ENCODE measurements around the gene GNG12. TPM values are rescaled to one million over a fixed set of nuclear protein-coding genes. Genes with fewer than 3 reads are reported as not detected.

GNG12 gene
- total RNA-seq, 1 experiment from 2014 or later, result 117 TPM

- CTCF ChIA-PET, result interaction anchor here (0.5 to 1.1 kb wide), 4 partner anchors 19 to 164 kb away, joined by 3 to 4 read pairs (median 3); no protein-coding TSS in a partner anchor
- intact Hi-C loops (cut with micrococcal nuclease), result no loop called here
- Mint-ChIP-seq H3K4me3 (ENCODE audit: unreplicated experiment) (no peak overlapping the region), H3K27ac (ENCODE audit: low read depth, unreplicated experiment) (no peak overlapping the region), H3K9me3 (ENCODE audit: unreplicated experiment) (no peaks in the 10 kb centered on the region), H3K4me1 (ENCODE audit: insufficient read depth, unreplicated experiment) (peaks cover 9% of the 10 kb centered on the region), H3K36me3 (ENCODE audit: insufficient read depth, unreplicated experiment) (peaks cover 28% of the 10 kb centered on the region), H3K27me3 (ENCODE audit: insufficient read depth, unreplicated experiment) (no peaks in the 10 kb centered on the region)
- POLR2A ChIA-PET, result interaction anchor here (1.4 kb wide), 1 partner anchor 10 kb away, joined by 5 read pairs; no protein-coding TSS in a partner anchor
- no TSS peak for BruUV-seq (replicated peaks)
- no peak for DNase-seq (ENCODE audit: unreplicated experiment)
- TF ChIP-seq CTCF (IDR thresholded peaks at IDR 0.05; ENCODE audit: unreplicated experiment), result no peak
These were observed 136.6 kb downstream of the GNG12 start for GRCh38 chr1:67696708-67697107.

GRCh38 chr1:67695963-67696362 is 137.3 kb downstream of the GNG12 start:
- Mint-ChIP-seq H3K9me3 (ENCODE audit: unreplicated experiment) (no peaks in the 10 kb centered on the region), H3K4me3 (ENCODE audit: unreplicated experiment) (no peak overlapping the region), H3K4me1 (ENCODE audit: insufficient read depth, unreplicated experiment) (peaks cover 5% of the 10 kb centered on the region), H3K36me3 (ENCODE audit: insufficient read depth, unreplicated experiment) (peaks cover 29% of the 10 kb centered on the region), H3K27me3 (ENCODE audit: insufficient read depth, unreplicated experiment) (no peaks in the 10 kb centered on the region), H3K27ac (ENCODE audit: low read depth, unreplicated experiment) (no peak overlapping the region)
- intact Hi-C loops (cut with micrococcal nuclease), result no loop called here
- ChIA-PET CTCF (interaction anchor here (0.6 to 1.1 kb wide), 2 partner anchors 62 to 163 kb away, joined by 3 read pairs; no protein-coding TSS in a partner anchor), POLR2A (interaction anchor here (1.4 kb wide), 1 partner anchor 9 kb away, joined by 5 read pairs; no protein-coding TSS in a partner anchor)
- no peak for DNase-seq (ENCODE audit: unreplicated experiment)
- no peak for TF ChIP-seq CTCF (IDR thresholded peaks at IDR 0.05; ENCODE audit: unreplicated experiment)
- no TSS peak for BruUV-seq (replicated peaks)

- TF ChIP-seq CTCF (IDR thresholded peaks at IDR 0.05; ENCODE audit: unreplicated experiment), result no peak
- H3K36me3 Mint-ChIP-seq (ENCODE audit: insufficient read depth, unreplicated experiment), result peaks cover 46% of the 10 kb centered on the region
- H3K4me1 Mint-ChIP-seq (ENCODE audit: insufficient read depth, unreplicated experiment), result peaks cover 14% of the 10 kb centered on the region
- H3K27me3 Mint-ChIP-seq (ENCODE audit: insufficient read depth, unreplicated experiment), result no peaks in the 10 kb centered on the region
- BruUV-seq (replicated peaks), result no TSS peak
- ChIA-PET POLR2A (interaction anchor here (0.6 to 12.5 kb wide), 8 partner anchors 8 to 61 kb away, joined by 3 to 446 read pairs (median 6); no protein-coding TSS in a partner anchor), CTCF (interaction anchor here (0.6 to 2.0 kb wide), 9 partner anchors 9 to 181 kb away, joined by 3 to 15 read pairs (median 4); no protein-coding TSS in a partner anchor)
- no peak overlapping the region for H3K27ac Mint-ChIP-seq (ENCODE audit: low read depth, unreplicated experiment)
- no peaks in the 10 kb centered on the region for H3K9me3 Mint-ChIP-seq (ENCODE audit: unreplicated experiment)
- DNase-seq (ENCODE audit: unreplicated experiment), result no peak
- intact Hi-C loops (cut with micrococcal nuclease), result no loop called here
- H3K4me3 Mint-ChIP-seq (ENCODE audit: unreplicated experiment), result no peak overlapping the region
These were observed 141.6 kb downstream of the GNG12 start for GRCh38 chr1:67691712-67692111.

GRCh38 chr1:67690411-67690810 is 142.9 kb downstream of the GNG12 start:
- Mint-ChIP-seq H3K4me3 (ENCODE audit: unreplicated experiment) (no peak overlapping the region), H3K36me3 (ENCODE audit: insufficient read depth, unreplicated experiment) (peaks cover 56% of the 10 kb centered on the region), H3K27ac (ENCODE audit: low read depth, unreplicated experiment) (peak overlapping the region; percentile 19), H3K9me3 (ENCODE audit: unreplicated experiment) (no peaks in the 10 kb centered on the region), H3K27me3 (ENCODE audit: insufficient read depth, unreplicated experiment) (no peaks in the 10 kb centered on the region), H3K4me1 (ENCODE audit: insufficient read depth, unreplicated experiment) (peaks cover 14% of the 10 kb centered on the region)
- no peak for DNase-seq (ENCODE audit: unreplicated experiment)
- no peak for TF ChIP-seq CTCF (IDR thresholded peaks at IDR 0.05; ENCODE audit: unreplicated experiment)
- POLR2A ChIA-PET, result interaction anchor here (1.3 to 12.5 kb wide), 4 partner anchors 15 to 62 kb away, joined by 3 to 446 read pairs (median 12); no protein-coding TSS in a partner anchor
- no TSS peak for BruUV-seq (replicated peaks)
- intact Hi-C loops (cut with micrococcal nuclease), result no loop called here
- CTCF ChIA-PET, result interaction anchor here (0.7 to 1.2 kb wide), 3 partner anchors 50 to 158 kb away, joined by 3 to 6 read pairs (median 4); no protein-coding TSS in a partner anchor

Data from MCF 10A (cell line).